ENCODE data around the gene ZNF292.

- no peak for TF ChIP-seq CTCF (IDR thresholded peaks at IDR 0.05)
- no peak for TF ChIP-seq ZFX (IDR thresholded peaks at IDR 0.05; ENCODE audit: borderline replicate concordance)
Observed at GRCh38 chr6:87122477-87122876, 32.9 kb upstream of the ZNF292 start.
